GM20431 (cell line): ENCODE measurements around the gene WDR31.
"Not testable (repeated sequence)": the region's sequence is repeated elsewhere in the genome, so short reads cannot be mapped to it uniquely, and the experiment has no call there.

Source experiments
- in situ Hi-C: fragments of 300-500 bp; cut with MseI, MboI; formaldehyde crosslinking; loops from one replicate; pipeline ENCODE4 v1.15.0; 2020; ENCODE audit warnings: low sequenced_read_pairs; ENCODE audit not compliant: unreplicated experiment

Gene WDR31

DNA sequence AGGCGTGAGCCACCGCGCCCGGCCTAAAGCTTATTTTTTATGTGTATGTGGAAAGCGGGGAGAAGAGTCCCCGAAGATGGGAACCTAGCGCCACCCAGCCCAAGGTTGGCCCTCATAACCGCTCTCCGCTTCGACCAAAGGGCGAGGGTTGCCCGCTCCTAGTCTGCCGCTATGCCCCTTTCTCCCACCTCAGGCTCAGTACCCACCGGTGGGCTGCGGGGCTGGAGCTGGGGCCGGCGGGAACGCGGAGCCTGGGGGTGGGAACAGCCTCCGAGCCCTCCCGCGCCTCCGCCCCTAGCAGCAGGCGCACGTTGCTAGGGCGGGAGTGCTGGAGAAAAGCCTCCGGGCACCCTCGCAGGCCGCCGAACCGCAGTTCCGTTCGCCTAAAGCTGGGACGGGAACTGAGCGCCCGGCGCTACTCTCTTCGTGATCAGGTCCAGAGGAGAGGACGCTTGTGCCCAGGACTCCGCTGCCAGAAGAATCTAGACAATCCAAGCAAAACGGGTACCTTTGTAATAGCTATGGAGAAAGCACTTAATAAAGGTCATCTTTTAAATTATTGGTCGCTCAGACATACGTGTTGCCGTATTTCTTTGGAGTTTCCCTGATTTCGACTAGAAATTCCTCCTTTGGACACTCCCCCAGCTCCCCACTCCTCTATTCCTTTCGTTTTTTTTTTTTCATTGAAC, at the start of gene WDR31:
Gene WDR31, minus strand, starts transcription at position 265 of the 689 bp plus-strand sequence. CDS start 8,253 bp downstream, outside the sequence.
- in situ Hi-C loops, result no loop called here

DNA sequence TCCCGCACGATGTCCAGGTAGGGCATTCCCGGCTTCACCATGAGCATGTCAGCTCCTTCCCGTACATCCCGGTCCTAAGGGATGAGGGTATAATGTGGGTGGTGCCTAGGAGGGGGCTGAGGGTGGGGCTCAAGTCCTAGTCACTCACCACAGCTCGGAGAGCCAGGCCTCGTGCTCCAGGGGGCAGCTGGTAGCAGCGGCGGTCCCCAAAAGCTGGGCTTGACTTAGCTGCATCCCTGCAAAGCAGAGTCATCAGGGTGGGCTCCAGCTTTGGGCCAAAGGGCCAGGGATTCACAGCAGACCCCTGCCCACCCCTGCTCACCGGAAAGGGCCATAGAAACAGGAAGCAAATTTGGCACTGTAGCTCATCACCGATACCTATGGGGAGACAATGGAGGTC, 49.4 kb upstream of the WDR31 start:
- in situ Hi-C loops, result no loop called here

DNA sequence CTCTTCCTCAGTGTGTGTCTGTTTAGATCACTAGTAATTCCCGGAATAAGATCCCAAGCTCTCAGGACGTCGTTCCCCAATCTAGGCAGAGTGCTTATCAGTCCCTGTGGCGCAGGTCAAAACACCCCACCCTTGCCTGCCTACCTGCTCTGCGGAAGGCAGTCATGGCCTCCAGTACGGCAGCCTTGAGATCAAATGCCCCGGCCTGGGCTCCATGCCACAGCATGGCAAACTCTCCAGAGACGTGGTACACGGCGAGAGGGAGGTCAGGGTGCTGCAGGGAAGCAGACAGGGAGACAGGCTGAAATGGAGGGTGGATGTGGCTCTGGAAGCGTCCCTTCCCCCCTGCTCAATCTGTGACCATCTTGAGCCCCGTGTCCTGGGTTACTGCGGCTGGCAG, 48.8 kb upstream of the WDR31 start:
- in situ Hi-C loops, result no loop called here

DNA sequence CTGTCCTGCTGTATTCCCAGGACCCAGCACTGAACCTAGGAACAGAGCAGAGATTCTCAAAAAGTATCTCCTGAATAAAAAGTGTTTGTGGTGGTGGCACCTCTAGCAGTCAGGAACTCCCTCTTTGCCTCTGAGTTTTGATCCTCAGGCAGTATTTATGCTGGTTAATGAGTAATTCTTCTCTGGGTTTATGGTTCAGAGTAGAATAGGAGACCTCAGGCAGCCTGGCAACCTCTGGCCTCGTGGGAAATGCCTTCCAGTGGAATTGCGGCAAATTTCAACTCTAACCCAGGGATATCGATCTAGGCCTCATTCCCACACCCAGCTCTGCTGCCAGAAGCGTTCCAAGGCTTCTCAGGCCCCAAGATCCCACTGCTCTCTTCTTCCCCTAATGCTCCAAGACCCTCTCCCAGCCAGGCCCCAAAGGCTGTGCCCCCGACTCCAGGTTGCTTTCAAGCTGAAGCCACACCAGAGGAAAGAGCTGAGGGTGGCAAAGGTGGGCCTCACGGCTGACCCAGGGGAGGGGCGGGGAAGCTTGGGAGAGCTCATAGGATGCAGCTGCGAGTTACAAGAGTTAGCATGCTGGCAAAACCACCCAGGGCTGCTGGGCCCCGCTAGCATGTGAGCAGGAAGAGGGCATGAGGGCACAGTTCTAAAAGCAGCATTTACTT, 47.6 kb upstream of the WDR31 start:
- in situ Hi-C loops, result no loop called here

DNA sequence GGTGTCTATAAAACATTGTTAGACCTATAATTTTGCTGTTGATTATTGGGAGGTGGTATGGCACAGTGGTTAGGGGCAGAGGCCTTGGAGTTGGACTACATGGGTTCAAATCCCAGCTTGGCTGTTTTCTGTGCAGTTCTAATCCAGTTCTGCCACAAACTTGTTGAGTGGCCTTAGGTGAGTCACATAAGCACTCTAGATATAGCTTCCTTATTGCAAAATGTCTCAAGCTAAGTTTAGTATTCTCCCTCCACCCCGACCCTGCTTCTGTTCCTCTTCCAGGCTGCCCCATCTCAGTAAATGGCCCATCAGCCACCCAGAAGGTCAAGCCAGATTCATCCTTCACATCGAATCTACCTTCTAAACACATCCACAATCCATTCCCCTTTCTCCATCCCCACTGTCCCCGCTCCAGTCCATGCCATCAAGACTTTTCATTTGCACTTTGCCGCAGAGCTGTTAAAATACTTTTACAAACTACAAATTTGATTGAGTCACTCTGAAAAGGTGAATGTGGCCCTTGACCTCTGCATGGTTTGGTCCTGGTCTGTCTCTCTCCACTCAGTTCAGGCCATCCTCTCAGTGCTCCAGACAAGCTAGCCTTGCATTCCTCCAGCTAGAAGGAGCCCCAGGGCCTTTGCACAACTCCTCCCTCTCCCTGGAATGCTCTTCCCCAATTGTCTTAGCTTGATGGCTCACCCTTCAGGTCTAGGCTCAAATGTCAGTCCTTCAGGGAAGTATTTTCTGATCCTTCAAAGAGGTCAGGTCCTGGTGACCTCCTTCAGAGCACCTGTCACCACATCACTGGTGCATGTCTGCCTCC, 46.7 kb upstream of the WDR31 start:
- in situ Hi-C loops, result no loop called here

DNA sequence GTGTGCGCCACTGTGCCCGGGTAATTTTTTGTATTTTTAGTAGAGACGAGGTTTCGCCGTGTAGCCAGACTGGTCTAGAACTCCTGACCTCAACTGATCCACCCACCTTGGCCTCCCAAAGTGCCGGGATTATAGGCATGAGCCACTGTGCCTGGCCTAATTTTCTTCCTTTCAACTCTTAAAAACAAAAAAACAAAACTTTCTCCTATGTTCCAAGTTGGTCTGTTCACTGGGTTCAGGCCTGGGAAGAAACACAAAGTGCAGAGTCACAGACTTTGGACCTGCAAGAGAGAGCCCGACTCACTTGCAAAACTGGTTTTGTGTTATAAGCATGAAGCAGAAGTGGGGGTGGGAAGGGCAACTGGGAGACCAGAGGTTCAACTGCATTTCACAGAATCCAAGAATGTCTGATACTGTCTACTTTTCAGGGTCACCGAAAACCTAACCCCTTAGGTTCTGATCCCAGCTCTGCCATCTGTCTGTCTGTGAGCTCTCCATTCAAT, 41.9 kb upstream of the WDR31 start:
- in situ Hi-C loops, result no loop called here

DNA sequence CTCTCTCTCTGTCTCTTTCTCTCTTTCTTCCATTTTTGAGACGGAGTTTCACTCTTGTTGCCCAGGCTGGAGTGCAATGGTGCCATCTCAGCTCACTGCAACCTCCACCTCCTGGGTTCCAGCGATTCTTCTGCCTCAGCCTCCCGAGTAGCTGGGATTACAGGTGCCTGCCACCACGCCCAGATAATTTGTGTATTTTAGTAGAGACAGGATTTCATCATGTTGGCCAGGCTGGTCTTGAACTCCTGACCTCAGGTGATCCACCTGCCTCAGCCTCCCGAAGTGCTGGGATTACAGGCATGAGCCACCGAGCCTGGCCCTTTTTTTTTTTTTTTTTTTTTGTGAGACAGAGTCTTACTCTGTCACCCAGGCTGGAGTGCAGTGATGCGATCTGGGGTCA, 41.4 kb upstream of the WDR31 start:
- in situ Hi-C loops, result not testable (repeated sequence)

DNA sequence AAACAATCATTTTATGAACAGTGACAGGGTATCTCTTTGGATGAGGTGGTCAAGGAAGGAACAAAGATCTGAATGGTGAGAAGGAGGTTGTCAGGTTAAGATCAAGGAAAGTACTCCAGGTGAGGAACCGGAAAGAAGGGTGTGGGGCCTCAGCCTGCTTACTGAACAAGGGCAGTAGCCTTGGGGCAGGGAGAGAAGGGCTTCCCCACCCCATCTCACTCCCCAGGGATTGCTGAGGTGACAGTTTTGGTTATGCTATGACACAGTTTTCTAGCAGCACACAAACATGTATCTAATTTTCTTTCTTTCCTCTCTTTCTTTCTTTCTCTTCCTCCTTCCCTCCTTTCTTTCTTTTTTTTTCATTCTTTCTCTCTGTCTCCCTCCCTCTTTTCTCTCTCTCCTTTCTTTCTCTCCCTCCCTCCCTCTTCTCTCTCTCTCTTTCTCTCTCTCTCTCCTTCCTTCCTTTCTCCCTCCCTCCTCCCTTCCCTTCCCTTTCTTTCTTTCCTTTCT, 40.8 kb upstream of the WDR31 start:
- in situ Hi-C loops, result no loop called here

DNA sequence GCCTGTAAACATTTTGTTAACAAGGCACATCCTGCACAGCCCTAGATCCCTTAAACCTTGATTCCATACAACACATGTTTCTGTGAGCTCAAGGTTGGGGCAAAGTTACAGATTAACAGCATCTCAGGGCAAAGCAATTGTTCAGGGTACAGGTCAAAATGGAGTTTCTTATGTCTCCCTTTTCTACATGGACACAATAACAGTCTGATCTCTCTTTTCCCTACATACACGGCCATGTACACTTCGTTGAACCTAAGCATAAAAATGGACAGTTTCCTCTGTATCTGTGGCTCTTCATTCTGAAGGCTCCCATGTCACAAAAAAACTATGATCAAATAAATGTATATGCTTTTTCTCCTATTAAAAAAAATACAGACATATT, 39.7 kb upstream of the WDR31 start:
- in situ Hi-C loops, result not testable (repeated sequence)

DNA sequence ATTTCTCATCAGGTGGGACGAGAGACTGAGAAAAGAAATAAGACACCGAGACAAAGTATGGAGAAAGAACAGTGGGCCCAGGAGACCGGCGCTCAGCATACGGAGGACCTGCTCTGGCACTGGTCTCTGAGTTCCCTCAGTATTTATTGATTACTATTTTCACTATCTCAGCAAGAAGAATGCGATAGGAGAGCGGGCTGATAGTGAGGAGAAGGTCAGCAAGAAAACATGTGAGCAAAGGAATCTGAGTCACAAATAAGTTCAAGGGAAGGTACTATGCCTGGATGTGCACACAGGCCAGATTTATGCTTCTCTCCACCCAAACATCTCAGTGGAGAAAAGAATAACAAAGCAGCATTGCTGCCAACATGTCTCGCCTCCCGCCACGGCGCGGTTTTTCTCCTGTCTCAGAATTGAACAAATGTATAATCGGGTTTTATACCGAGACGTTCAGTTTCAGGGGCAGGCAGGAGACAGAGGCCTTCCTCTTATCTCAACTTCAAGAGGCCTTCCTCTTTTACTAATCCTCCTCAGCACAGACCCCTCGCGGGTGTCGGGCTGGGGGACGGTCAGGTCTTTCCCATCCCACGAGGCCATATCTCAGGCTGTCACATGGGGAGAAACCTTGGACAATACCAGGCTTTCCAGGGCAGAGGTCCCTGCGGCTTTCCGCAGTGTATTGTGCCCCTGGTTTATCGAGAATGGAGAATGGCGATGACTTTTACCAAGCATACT, 39.2 kb upstream of the WDR31 start:
- in situ Hi-C loops, result not testable (repeated sequence)

DNA sequence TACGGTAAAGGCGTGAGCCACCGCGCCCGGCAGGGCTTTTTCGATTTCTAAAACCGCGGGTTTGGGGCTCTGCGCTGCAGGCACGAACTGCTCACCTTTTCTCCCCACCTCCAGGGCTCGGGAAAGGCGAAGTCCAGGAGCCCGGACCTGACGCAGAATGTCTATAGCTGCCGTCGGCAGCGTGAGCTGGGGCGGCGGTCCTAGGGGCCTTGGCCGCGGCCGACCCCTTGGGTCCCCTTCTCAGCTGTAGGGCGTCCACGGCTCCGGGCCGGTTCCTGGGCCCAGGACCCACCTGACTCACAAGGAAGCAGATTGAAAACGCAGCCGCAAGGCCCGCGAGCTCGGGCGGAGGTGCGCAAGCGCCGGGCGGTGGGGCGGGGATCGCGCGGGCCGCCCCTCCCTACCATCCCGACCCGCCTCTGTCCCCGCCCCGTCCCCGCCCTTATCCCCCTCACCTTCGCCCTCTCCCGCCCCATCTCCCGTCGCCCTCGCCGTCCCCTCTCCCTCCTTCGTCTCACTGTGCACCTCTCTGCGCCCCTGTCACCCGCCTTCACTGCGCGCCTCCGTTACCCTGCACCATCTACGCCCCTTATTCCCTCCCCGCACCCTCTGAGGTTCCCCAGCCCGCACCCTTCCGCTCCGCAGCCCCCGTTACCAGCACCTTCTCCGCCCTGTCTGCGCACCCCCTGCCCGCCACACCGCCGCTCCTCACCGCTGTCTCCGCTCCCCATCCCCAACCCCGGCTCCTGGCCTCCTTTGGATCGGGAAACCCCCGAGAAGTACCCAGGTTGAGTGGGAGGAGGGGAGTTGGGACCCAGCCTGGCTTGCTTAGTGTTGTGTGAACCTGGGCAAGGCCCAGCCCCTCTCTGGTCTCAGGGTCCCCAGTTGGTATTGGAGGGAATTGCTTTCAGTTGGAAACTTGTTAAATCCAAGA, 36.8 kb upstream of the WDR31 start, which contains the start of gene HDHD3:
Gene HDHD3, minus strand, starts transcription at position 353 of the 934 bp plus-strand sequence. CDS start 2,632 bp downstream, outside the sequence.
- in situ Hi-C loops, result no loop called here

DNA sequence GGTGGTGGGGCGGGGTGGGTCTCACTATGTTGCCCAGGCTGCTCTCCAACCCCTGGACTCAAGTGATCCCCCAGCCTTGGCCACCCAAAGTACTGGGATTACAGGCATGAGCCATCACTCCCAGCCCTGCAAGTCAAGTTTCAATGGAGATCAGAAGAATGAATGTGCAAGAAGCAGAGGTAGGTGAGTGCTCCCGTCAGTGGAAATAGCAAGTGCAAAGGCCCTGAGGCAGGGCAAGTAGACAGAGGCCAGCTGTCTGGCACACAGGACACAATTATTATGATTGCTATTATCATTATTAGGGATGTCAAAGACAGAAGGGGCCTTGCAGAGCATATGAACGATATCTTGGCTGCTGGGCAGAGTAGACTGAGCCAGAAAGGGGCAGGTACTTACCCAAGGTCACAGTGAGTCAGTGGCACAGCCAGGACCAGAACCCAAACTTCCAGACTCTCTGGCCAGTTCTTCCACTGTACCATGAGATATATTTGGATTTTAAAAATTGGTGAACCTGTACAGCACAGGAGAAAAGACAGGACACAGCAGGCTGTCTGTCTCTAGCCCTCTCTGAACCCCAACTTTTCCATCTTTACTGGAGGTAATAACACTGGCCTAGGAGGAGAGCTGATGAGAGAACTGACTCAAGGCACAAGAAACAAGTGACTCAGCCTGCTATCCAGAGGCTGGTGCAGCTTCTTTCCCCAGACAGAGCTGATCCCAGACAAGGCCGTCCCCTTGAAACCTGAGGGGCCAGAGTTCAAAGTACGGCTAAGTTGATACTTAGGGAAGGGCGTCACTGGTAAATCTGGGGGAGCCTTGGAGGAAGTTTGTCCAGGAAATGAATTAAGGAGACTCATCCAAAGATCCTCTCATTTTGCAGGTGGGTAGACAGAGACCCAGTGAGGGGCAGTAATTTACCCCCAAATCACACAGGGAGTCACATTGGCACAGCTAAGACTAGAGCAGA, 35.3 kb upstream of the WDR31 start:
- in situ Hi-C loops, result no loop called here

DNA sequence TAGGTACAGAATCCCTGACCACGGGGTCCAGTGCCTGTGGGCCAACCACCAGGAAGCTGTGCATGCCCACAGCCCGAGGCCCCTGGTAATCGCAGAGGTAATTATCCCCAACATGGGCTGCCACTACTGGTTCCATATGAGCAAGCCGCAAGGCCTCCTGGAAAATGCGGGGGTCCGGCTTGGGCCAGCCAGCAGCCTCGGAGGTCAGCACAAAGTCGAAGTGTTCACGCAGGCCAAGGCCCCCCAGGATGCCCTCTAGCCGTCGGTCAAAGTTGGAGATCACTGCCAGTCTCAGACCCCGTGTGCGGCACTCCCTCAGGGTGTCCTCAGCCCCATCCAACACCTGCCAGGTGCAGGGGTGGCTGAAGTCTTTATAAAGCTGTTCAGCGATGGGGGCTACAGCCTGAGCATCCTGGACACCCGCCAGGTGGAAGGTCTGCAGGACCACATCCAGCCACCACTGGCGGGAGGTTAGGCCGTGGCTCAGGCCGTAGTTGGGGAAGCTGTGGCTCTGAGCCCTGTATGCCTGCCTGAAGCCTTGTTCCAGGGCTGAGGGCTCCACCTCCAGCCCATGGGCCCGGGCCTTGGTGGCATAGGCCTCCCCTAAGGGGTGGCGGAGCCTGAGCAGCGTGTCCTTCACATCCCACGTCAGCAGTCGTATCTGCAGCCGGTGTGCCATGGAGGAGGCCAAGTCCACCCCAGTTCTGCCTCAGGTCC, 33.8 kb upstream of the WDR31 start:
- in situ Hi-C loops, result no loop called here

DNA sequence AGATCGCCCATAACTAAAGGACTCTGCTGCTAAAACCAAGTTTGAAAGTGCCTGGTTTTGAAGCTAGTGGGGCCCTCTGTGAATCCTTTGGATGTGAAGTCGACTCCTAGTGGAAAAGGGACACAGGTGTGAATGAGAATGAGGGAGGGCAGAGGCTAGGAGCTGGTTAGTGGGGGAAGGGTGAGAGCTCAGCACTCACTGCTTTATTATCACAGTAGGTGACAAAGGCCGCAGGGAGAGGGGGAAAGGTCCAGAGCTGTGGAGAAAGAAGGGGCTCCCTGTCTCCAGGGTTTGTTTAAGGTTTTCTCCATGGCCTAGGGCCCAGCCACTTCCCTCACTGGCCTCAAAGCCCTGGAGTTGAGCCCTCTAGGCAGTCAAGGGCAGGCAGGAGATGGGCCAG, 33.2 kb upstream of the WDR31 start:
- in situ Hi-C loops, result no loop called here

DNA sequence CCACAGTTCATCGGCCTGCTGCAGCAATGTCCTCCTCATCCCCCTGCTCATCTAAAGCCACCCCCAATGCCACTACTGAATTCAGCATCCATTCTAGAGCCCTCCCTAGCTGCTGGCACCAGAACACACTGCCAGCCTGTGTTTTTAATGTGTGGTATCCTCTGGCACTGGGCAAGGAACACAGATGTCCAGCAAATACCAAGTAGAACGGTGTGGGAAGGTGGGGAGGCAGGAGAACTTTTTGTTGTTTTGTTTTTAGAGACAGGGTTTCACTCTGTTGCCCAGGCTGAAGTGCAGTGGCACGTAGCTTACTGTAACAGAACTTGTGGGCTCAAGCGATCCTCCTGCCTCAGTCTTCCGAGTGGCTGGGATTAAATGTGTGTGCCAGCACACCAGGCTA, 32.0 kb upstream of the WDR31 start:
- in situ Hi-C loops, result no loop called here

DNA sequence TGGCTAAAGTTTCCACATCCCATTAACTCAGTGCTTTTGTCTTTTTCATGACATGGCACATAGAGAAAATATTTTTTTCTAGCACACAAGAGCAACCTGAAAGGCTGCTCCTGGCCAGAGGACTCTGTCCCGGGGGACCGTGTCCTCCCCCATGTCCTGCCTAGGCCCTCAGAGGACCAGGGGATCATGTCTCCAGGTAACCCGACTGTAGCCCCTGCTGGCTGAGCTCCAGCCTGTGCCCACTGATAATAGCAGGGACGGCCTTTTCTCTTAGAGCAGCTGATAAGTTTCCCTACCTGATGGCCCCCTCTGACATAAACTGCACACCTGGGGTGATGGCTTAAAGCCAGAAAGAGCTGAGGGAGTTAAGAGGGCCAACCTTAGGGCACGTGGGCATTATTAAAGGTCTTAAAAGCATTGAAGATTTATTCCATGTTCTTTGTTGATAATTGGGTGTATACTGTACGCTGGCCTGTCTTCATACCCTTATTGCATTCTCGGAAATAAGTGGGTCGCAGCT, 30.8 kb upstream of the WDR31 start:
- in situ Hi-C loops, result no loop called here

DNA sequence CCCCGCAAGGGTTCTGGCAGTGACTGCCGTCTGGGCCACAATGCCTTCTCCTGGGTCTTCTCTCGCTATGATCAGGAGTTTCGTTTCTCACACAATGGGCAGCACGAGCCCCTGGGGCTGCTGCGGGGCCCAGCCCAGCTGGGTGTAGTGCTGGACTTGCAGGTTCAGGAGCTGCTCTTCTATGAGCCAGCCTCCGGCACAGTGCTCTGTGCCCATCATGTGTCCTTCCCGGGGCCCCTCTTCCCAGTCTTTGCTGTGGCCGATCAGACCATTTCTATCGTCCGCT, 29.7 kb upstream of the WDR31 start:
- in situ Hi-C loops, result no loop called here
